GM19455 (cell line): ENCODE data around the gene DLL3.

Experiments
- ATAC-seq: cut with Tn5 transposase; IDR thresholded peaks from one replicate; pipeline ENCODE4 v1.9.1; 2021; ENCODE audit not compliant: unreplicated experiment

DLL3 gene

GRCh38 chr19:39550197-39550596, 51.5 kb downstream of the DLL3 start:
- ATAC-seq, result no peak

GRCh38 chr19:39553082-39553652, 54.4 kb downstream of the DLL3 start:
- ATAC-seq, result no peak

DNA sequence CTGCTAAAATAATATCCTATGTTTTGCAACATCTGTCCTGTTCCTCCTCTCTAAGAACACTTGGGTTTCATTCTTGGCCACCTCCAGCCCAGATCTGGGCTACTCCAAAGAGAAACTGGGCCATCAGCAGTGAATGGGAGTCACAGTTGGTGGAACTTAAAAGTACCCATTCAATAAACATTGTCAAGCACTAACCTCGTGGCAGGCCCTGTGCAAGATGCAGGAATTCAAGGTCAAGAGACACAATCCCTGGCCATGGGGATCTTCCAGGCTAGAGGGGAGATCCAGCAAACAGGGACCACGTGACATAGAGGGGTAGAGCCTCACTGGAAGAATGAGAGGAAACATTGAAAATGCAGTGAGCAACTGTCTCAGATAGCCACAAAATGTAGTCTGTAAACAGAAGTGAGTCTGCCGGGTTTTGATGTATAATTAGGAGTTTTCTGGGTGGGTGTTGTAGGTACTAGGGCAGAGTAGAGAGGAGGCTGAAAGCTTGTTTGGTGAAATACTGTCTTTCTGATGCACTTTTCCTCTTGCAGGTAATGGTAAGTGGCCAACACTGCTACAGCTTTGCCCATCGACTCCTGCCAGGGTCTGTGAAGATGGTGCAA, 56.1 kb downstream of the DLL3 start:
- ATAC-seq, result no peak

DNA sequence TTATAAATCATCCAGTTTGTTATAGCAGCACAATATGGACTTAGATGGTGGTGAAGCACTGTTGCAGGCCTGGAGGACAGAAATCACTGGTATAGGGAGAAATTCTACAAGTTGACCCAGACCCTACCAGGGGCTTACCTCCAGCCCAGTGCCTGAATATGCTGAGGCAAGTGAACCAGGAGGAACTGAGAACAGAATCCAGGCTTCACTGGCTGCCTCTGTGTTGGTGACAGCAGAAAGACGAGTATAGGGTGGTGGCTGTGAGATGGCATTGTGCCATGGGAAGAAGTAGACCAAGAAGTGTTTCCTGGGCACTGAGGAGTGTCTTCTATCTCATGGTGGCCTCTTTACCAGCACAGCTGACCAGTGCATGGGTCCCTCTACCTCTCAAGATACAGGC, 57.1 kb downstream of the DLL3 start:
- no peak for ATAC-seq
